Measurements from ENCODE around the gene GATA2. TPM values are rescaled to one million over a fixed set of nuclear protein-coding genes. Genes with fewer than 3 reads are reported as not detected.

GATA2 gene
- total RNA-seq, 1 donor from 2014 or later = 60.4 TPM

DNA sequence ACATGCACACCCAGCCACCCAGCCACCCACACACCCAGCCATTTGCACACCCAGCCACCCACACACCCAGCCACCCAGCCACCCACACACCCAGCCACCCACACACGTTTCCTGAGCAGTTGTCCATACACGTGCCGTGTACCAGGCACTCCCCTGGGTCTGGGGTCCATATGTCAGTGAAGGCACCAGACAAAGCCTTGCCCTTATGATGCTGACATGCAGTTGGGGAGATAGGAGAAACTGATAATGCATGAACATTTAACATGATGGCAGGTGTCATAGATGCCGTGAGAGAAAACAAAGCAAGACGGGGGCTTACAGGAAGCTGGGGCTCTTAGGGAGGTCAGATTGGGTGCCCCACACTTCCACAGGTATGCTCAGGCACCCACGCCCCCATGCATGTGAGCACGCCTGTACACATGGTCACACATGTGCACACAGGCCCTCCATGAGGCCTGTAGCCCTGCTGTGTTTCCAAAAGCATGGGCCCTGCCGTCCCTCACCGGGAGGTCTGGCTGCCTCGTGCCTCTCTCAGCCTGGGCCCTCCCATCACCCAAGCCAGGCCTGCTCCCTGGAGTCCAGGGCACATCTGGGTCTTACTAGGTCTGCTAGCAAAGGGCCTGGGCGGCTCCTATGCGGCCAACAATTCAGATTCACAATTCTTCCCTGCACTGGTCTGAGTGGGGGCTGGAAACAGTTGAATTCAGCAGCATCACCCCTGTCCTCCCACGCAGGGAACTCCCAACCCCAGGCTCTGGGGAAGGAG lies 22.7 kb downstream of the GATA2 start:
- Mint-ChIP-seq H3K4me3 (no peak overlapping the region), H3K9me3 (peaks cover 5% of the 10 kb centered on the region), H3K4me1 (peaks cover 5% of the 10 kb centered on the region), H3K27ac (no peak overlapping the region), H3K36me3 (no peaks in the 10 kb centered on the region), H3K27me3 (ENCODE audit: low read depth) (peaks cover 25% of the 10 kb centered on the region)
- no peak for DNase-seq (ENCODE audit: low spot score in 2 of 2, unreplicated experiment in 2 of 2)
- TF ChIP-seq, protein P1, sequence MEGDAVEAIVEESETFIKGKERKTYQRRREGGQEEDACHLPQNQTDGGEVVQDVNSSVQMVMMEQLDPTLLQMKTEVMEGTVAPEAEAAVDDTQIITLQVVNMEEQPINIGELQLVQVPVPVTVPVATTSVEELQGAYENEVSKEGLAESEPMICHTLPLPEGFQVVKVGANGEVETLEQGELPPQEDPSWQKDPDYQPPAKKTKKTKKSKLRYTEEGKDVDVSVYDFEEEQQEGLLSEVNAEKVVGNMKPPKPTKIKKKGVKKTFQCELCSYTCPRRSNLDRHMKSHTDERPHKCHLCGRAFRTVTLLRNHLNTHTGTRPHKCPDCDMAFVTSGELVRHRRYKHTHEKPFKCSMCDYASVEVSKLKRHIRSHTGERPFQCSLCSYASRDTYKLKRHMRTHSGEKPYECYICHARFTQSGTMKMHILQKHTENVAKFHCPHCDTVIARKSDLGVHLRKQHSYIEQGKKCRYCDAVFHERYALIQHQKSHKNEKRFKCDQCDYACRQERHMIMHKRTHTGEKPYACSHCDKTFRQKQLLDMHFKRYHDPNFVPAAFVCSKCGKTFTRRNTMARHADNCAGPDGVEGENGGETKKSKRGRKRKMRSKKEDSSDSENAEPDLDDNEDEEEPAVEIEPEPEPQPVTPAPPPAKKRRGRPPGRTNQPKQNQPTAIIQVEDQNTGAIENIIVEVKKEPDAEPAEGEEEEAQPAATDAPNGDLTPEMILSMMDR (IDR thresholded peaks at IDR 0.05; ENCODE audit: unreplicated experiment) = no peak

DNA sequence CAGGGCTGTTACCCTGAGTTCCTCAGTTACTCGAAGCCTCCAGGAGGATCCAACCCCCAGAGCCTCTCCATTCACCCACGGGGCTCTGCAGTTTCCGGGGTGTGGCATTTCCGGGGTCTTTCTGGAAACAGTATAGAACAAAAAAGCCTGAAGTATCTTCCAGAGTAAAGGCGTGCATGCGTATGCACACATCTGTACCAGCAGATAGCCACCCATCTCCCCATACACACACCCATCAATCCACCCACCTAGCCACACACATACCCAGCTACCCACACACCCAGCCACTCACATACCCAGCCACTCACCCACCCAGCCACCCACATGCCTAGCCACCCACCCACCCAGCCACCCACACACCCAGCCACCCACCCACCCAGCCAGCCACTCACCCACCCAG lies 23.4 kb downstream of the GATA2 start:
- TF ChIP-seq, protein P1 (IDR thresholded peaks at IDR 0.05; ENCODE audit: unreplicated experiment) = no peak
- no peak for DNase-seq (ENCODE audit: low spot score in 2 of 2, unreplicated experiment in 2 of 2)
- Mint-ChIP-seq H3K4me1 (peaks cover 5% of the 10 kb centered on the region), H3K27ac (no peak overlapping the region), H3K9me3 (peaks cover 5% of the 10 kb centered on the region), H3K36me3 (no peaks in the 10 kb centered on the region), H3K27me3 (ENCODE audit: low read depth) (peaks cover 31% of the 10 kb centered on the region), H3K4me3 (no peak overlapping the region)

- TF ChIP-seq, protein P1 (IDR thresholded peaks at IDR 0.05; ENCODE audit: unreplicated experiment) = no peak
- Mint-ChIP-seq H3K9me3 (peaks cover 5% of the 10 kb centered on the region), H3K27ac (no peak overlapping the region), H3K36me3 (no peaks in the 10 kb centered on the region), H3K27me3 (ENCODE audit: low read depth) (peaks cover 36% of the 10 kb centered on the region), H3K4me3 (no peak overlapping the region), H3K4me1 (peaks cover 5% of the 10 kb centered on the region)
- DNase-seq (ENCODE audit: low spot score in 2 of 2, unreplicated experiment in 2 of 2) = no peak
Observed at GRCh38 chr3:128468791-128469527, 24.0 kb downstream of the GATA2 start.

DNA sequence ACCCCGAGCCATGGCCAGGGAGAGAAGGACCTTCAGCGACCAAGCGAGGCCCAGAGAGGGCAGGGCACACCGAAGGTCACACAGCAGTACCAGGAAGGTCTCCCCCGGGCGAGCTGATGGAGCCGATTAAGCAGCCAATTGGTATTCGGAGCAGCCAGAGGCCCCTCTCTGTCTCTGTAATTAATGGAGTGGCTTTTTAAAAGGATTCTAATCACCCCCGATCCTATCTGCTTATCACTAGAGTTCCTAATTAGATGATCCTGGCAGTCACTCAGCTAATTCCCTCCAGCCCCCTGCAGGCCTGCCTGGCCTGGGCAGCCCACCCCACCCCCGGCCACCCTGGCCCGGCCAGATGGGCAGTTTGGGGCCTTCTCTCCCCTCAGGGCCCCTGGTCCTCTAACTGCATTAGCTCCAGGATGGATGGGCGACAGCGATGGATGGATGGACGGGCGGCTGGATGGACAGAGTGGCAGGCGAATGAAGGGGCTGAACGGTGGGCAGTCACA lies 24.7 kb downstream of the GATA2 start:
- no peaks in the 10 kb centered on the region for H3K36me3 Mint-ChIP-seq
- H3K4me3 Mint-ChIP-seq = no peak overlapping the region
- H3K9me3 Mint-ChIP-seq = peaks cover 5% of the 10 kb centered on the region
- H3K27me3 Mint-ChIP-seq (ENCODE audit: low read depth) = peaks cover 34% of the 10 kb centered on the region
- no peak overlapping the region for H3K27ac Mint-ChIP-seq
- TF ChIP-seq, protein P1 (IDR thresholded peaks at IDR 0.05; ENCODE audit: unreplicated experiment) = no peak
- no peak for DNase-seq (ENCODE audit: low spot score in 2 of 2, unreplicated experiment in 2 of 2)
- H3K4me1 Mint-ChIP-seq = peaks cover 4% of the 10 kb centered on the region

DNA sequence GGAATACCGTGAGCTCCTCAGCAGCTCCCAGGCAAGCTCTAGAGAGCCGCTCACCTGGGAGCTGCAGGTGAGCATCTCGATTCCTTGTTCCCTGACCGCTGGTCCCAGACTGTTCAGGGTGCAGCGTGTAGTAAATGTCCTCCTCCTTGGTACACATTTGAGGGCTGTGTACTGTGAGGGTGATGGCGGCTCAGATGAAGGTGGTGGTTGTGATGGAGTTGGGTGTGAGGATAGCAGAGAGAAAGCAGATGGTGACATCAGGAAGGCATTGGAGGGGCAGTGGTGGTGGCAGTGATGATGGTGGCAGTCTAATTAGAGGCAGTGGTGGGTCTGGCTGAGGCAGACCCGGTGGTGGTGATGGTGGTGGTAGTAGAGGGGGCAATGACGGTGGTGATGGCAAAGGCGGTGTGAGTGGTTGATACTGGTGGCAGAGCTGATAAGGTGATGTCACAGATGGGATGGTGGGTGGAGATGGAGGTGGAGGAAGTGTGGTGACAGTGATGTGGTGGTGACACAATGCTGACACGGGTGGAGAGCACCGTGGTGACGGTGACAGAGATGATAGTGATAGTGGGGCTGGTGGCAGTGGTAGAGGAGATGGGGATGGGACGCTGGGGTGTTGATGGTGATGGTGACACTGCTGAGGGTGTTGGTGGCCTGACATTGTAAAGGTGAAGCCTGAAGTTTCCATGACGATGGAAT lies 26.0 kb downstream of the GATA2 start, which contains the start of gene DNAJB8:
Gene DNAJB8, minus strand, starts transcription at position 51 of the 702 bp plus-strand sequence. CDS start 3,645 bp downstream, outside the sequence.
- DNase-seq (ENCODE audit: low spot score in 2 of 2, unreplicated experiment in 2 of 2) = no peak
- H3K4me1 Mint-ChIP-seq = peaks cover 4% of the 10 kb centered on the region
- peaks cover 34% of the 10 kb centered on the region for H3K27me3 Mint-ChIP-seq (ENCODE audit: low read depth)
- H3K9me3 Mint-ChIP-seq = peaks cover 5% of the 10 kb centered on the region
- TF ChIP-seq, protein P1 (IDR thresholded peaks at IDR 0.05; ENCODE audit: unreplicated experiment) = no peak
- H3K36me3 Mint-ChIP-seq = no peaks in the 10 kb centered on the region
- no peak within 1 kb of the TSS for H3K4me3 Mint-ChIP-seq
- no peak within 1 kb of the TSS for H3K27ac Mint-ChIP-seq

Data from mesothelial cell of epicardium (in vitro differentiated cells).